Stimulated activated CD4-positive, alpha-beta T cell treated with anti-CD3 and anti-CD28 coated beads, Interleukin-1b, Interleukin-23, amount 100 ng/mL, for 24 hours (primary cell): ENCODE results near the gene ACSL5.

ENCODE experiments used
- DNase-seq, 4 experiments: peaks; one replicate each; pipeline ENCODE4 v3.0.0-alpha.2; 2020; ENCODE audit warnings: low read depth in 4 of 4, low spot score in 1 of 4

ACSL5 gene

GRCh38 chr10:112373912-112374338 is at the start of gene ACSL5:
Gene ACSL5, plus strand, starts transcription at chr10:112374116. Its CDS starts 20,831 bp downstream, at chr10:112394947.
- DNase-seq = no peak

- no peak for DNase-seq
These were observed 46.2 kb upstream of the ACSL5 start for GRCh38 chr10:112327678-112328077.

- no peak for DNase-seq
These were observed 43.8 kb upstream of the ACSL5 start for GRCh38 chr10:112330162-112330561.

GRCh38 chr10:112330607-112331160 is 43.2 kb upstream of the ACSL5 start:
- no peak for DNase-seq

GRCh38 chr10:112332022-112332421 is 41.9 kb upstream of the ACSL5 start:
- DNase-seq = no peak

GRCh38 chr10:112332509-112333228 is 41.2 kb upstream of the ACSL5 start:
- no peak for DNase-seq

GRCh38 chr10:112333452-112333851 is 40.5 kb upstream of the ACSL5 start:
- DNase-seq = no peak

GRCh38 chr10:112335111-112335867 is 38.6 kb upstream of the ACSL5 start:
- DNase-seq = no peak

GRCh38 chr10:112335868-112336265 is 38.0 kb upstream of the ACSL5 start:
- DNase-seq = no peak

GRCh38 chr10:112336556-112337201 is 37.2 kb upstream of the ACSL5 start:
- no peak for DNase-seq

GRCh38 chr10:112338957-112339356 is 35.0 kb upstream of the ACSL5 start:
- no peak for DNase-seq

- no peak for DNase-seq
These were observed 33.3 kb upstream of the ACSL5 start for GRCh38 chr10:112340601-112341000.

- DNase-seq = no peak
These were observed 30.7 kb upstream of the ACSL5 start for GRCh38 chr10:112343056-112343806.

- no peak for DNase-seq
These were observed 29.7 kb upstream of the ACSL5 start for GRCh38 chr10:112344261-112344660.

- no peak for DNase-seq
These were observed 28.7 kb upstream of the ACSL5 start for GRCh38 chr10:112345202-112345601.

- no peak for DNase-seq
These were observed 28.2 kb upstream of the ACSL5 start for GRCh38 chr10:112345743-112346142.

- no peak for DNase-seq
These were observed 27.1 kb upstream of the ACSL5 start for GRCh38 chr10:112346774-112347173.

- no peak for DNase-seq
These were observed 25.9 kb upstream of the ACSL5 start for GRCh38 chr10:112347709-112348671.

- DNase-seq = no peak
These were observed 25.2 kb upstream of the ACSL5 start for GRCh38 chr10:112348759-112349158.
